Measurements from ENCODE around the gene GPC3. TPM values are rescaled to one million over a fixed set of nuclear protein-coding genes. Genes with fewer than 3 reads are reported as not detected.

GPC3 gene
- polyA plus RNA-seq, 1 of the 3 experiments (the other 2 are of a cell fraction), result 1.4 TPM

GRCh38 chrX:133726211-133726630 lies 259.2 kb downstream of the GPC3 start:
- 3% methylated on average over 2 of the region's 2 CpGs for WGBS (ENCODE audit: low lambda C conversion rate)
- no peaks in the 10 kb centered on the region for H3K27me3 ChIP-seq (ENCODE audit: insufficient read depth)
- POLR2A ChIA-PET, result no interaction called here
- H3K4me3 ChIP-seq (ENCODE audit: low read depth in 2 of 2, low read length in 1 of 2), result no peak overlapping the region; a peak in 1 of 4 replicates
- H4K20me1 ChIP-seq (ENCODE audit: insufficient read depth), result no peaks in the 10 kb centered on the region
- DNase-seq, result no peak
- H3K9ac ChIP-seq, result no peak overlapping the region
- H2AFZ ChIP-seq (ENCODE audit: low read depth), result 0 out of 2 replicates have a peak overlapping the region, but pooled peaks have one; percentile 42
- H3K9me2 ChIP-seq, result no peaks in the 10 kb centered on the region
- no peaks in the 10 kb centered on the region for H3K36me3 ChIP-seq (replicated peaks in 1 of 2; ENCODE audit: control insufficient read depth in 1 of 2, insufficient read depth in 2 of 2, low read length in 1 of 2)
- no peak for TF ChIP-seq MAX (IDR thresholded peaks at IDR 0.05; ENCODE audit: low read depth)
- no peak for TF ChIP-seq ELF1 (IDR thresholded peaks at IDR 0.05)
- 0 out of 2 replicates have a peak, but pooled peaks have one; percentile 14 for TF ChIP-seq JUND (IDR thresholded peaks at IDR 0.05)
- TF ChIP-seq FOXM1 (IDR thresholded peaks at IDR 0.05; ENCODE audit: low read depth), result no peak
- TF ChIP-seq GABPA (IDR thresholded peaks at IDR 0.05; ENCODE audit: low read depth), result no peak
- TF ChIP-seq RFX5 (IDR thresholded peaks at IDR 0.05; ENCODE audit: low read length), result no peak
- TF ChIP-seq FOSL2 (IDR thresholded peaks at IDR 0.05; ENCODE audit: borderline replicate concordance, low read depth), result peak; percentile 61; the same call in 1 of the 2 replicates
- 0 out of 2 replicates have a peak, but pooled peaks have one; percentile 20 for TF ChIP-seq TCF12 (IDR thresholded peaks at IDR 0.05)
- TF ChIP-seq PBX3 (IDR thresholded peaks at IDR 0.05), result 0 out of 2 replicates have a peak, but pooled peaks have one; percentile 11
- TF ChIP-seq REST (IDR thresholded peaks at IDR 0.05; ENCODE audit: low read depth, low read length), result no peak
- H3K79me2 ChIP-seq (ENCODE audit: insufficient read depth), result no peaks in the 10 kb centered on the region
- H3K4me1 ChIP-seq (ENCODE audit: control insufficient read depth in 1 of 2, insufficient read depth in 2 of 2, low read depth in 1 of 2, low read length in 1 of 2), result peaks cover 0 to 6% of the 10 kb centered on the region in 2 experiments; a peak in 1 of 4 replicates
- H3K4me2 ChIP-seq, result peak overlapping the region; percentile 53; the same call in 1 of the 2 replicates
- no peaks in the 10 kb centered on the region for H3K9me3 ChIP-seq
- CTCF ChIA-PET, result interaction anchor here (0.9 kb wide), 1 partner anchor 66 kb away, joined by 3 read pairs; no protein-coding TSS in a partner anchor
- H3K27ac ChIP-seq (ENCODE audit: low read depth in 2 of 2, low read length in 1 of 2), result peak overlapping the region in 1 of 2 experiments; percentile 76; a peak in 2 of 4 replicates
- peaks cover 9% of the 10 kb centered on the region for H3F3A ChIP-seq (replicated peaks; ENCODE audit: insufficient read depth)

GRCh38 chrX:133723930-133724329 lies 261.5 kb downstream of the GPC3 start:
- POLR2A ChIA-PET, result interaction anchor here (0.6 kb wide), 1 partner anchor 380 kb away, joined by 3 read pairs; no protein-coding TSS in a partner anchor
- Histone ChIP-seq H2AFZ (ENCODE audit: low read depth) (no peak overlapping the region), H3K4me2 (no peak overlapping the region), H3K9me3 (no peaks in the 10 kb centered on the region), H3K36me3 (replicated peaks in 1 of 2; ENCODE audit: control insufficient read depth in 1 of 2, insufficient read depth in 2 of 2, low read length in 1 of 2) (no peaks in the 10 kb centered on the region), H4K20me1 (ENCODE audit: insufficient read depth) (no peaks in the 10 kb centered on the region), H3K27me3 (ENCODE audit: insufficient read depth) (no peaks in the 10 kb centered on the region), H3F3A (replicated peaks; ENCODE audit: insufficient read depth) (peaks cover 9% of the 10 kb centered on the region), H3K9ac (no peak overlapping the region), H3K4me3 (ENCODE audit: low read depth in 2 of 2, low read length in 1 of 2) (no peak overlapping the region), H3K27ac (ENCODE audit: low read depth in 2 of 2, low read length in 1 of 2) (no peak overlapping the region), H3K79me2 (ENCODE audit: insufficient read depth) (no peaks in the 10 kb centered on the region), H3K4me1 (ENCODE audit: control insufficient read depth in 1 of 2, insufficient read depth in 2 of 2, low read depth in 1 of 2, low read length in 1 of 2) (peaks cover 0 to 6% of the 10 kb centered on the region in 2 experiments; a peak in 1 of 4 replicates), H3K9me2 (no peaks in the 10 kb centered on the region)
- CTCF ChIA-PET, result no interaction called here
- 53% methylated on average over 4 of the region's 4 CpGs for WGBS (ENCODE audit: low lambda C conversion rate)
- TF ChIP-seq TAF1 (IDR thresholded peaks at IDR 0.05; ENCODE audit: borderline replicate concordance, low read depth, low read length) (no peak), FOXJ3 (CRISPR knock-in tag; IDR thresholded peaks at IDR 0.05) (no peak), MEF2A (IDR thresholded peaks at IDR 0.05; ENCODE audit: borderline replicate concordance, low read depth) (no peak), YY1 (IDR thresholded peaks at IDR 0.05; ENCODE audit: low read depth) (no peak)
- DNase-seq, result no peak

All from SK-N-SH (cell line).